Fibroblast of pulmonary artery (primary cell): ENCODE results near the gene MFAP4.
A peak's percentile ranks its signal among the peaks of the same experiment; 100 is the strongest.

Experiments
- DNase-seq: peaks from one replicate; pipeline ENCODE4 v3.0.0-alpha.2; 2010; ENCODE audit warnings: low read depth
- H3K4me3 ChIP-seq: replicated peaks from 2 replicates; pipeline ENCODE4 v1.5.1; 2011; ENCODE audit warnings: low read depth, mild to moderate bottlenecking, control low read depth, low read length, moderate library complexity
- CTCF ChIP-seq: IDR thresholded peaks from 2 replicates; pipeline ENCODE4 v1.5.1; 2011; ENCODE audit warnings: mild to moderate bottlenecking, control low read depth, low read length, inconsistent platforms; ENCODE audit errors: missing control alignments

Gene MFAP4

GRCh38 chr17:19348081-19348650, 38.8 kb downstream of the MFAP4 start:
- TF ChIP-seq CTCF, result no peak
- no peak for DNase-seq
- no peak overlapping the region for H3K4me3 ChIP-seq

GRCh38 chr17:19347323-19348080, 39.5 kb downstream of the MFAP4 start:
- TF ChIP-seq CTCF, result no peak
- DNase-seq, result no peak
- H3K4me3 ChIP-seq, result no peak overlapping the region

- peak; percentile 92 for DNase-seq
Observed at GRCh38 chr17:19346351-19347255, 40.4 kb downstream of the MFAP4 start.

GRCh38 chr17:19345486-19346350, 41.3 kb downstream of the MFAP4 start:
- no peak overlapping the region for H3K4me3 ChIP-seq
- DNase-seq, result no peak
- no peak for TF ChIP-seq CTCF

More at GRCh38 chr17:19346351-19347255, 40.4 kb downstream of the MFAP4 start:
- no peak for TF ChIP-seq CTCF
- H3K4me3 ChIP-seq, result no peak overlapping the region

- DNase-seq, result no peak
- no peak for TF ChIP-seq CTCF
- H3K4me3 ChIP-seq, result no peak overlapping the region
Observed at GRCh38 chr17:19345067-19345460, 41.9 kb downstream of the MFAP4 start.

- TF ChIP-seq CTCF, result no peak
- no peak for DNase-seq
- H3K4me3 ChIP-seq, result no peak overlapping the region
Observed at GRCh38 chr17:19344311-19345066, 42.5 kb downstream of the MFAP4 start.
